H1 (cell line): ENCODE measurements around the gene ATP6AP1. TPM values are rescaled to one million over a fixed set of nuclear protein-coding genes. Genes with fewer than 3 reads are reported as not detected.

Source experiments
- CTCF ChIA-PET: fragments of 300-600 bp; sonication (Branson Sonifier 250); formaldehyde crosslinking; loops from one replicate; lab custom pipeline; 2021; ENCODE audit not compliant: partially characterized antibody; lab: Charles Lee
- POLR2A ChIA-PET: fragments of 300-600 bp; sonication (Branson Sonifier 250); formaldehyde crosslinking; loops from one replicate; lab custom pipeline; 2021; ENCODE audit warnings: inconsistent platforms; ENCODE audit not compliant: partially characterized antibody; lab: Charles Lee
- DNase-seq, 2 experiments: peaks; one replicate each; pipeline versions ENCODE4 v3.0.0 to v3.0.0-alpha.2; 2010 to 2022; ENCODE audit warnings: low spot score in 2 of 2, low read depth in 1 of 2, mixed read lengths in 1 of 2
- FAIRE-seq: peaks from 2 replicates; lab custom pipeline; 2011; peaks lifted over from hg19 to GRCh38; lab: Jason Lieb, UNC
- H2AFZ ChIP-seq: 2 replicates; pipeline ENCODE4 v1.8.1; 2012; ENCODE audit warnings: low read length, inconsistent platforms
- H2AK5ac ChIP-seq: 2 replicates; pipeline ENCODE4 v1.6.1; 2013; ENCODE audit warnings: low read depth, low read length
- H2BK120ac ChIP-seq: replicated peaks from 2 replicates; pipeline ENCODE3; 2013; ENCODE audit warnings: low read depth, low read length, inconsistent platforms
- H2BK12ac ChIP-seq: 2 replicates; pipeline ENCODE4 v1.6.1; 2013; ENCODE audit warnings: low read depth, low read length
- H2BK15ac ChIP-seq: 2 replicates; pipeline ENCODE4 v1.6.1; 2013; ENCODE audit warnings: low read length
- H2BK20ac ChIP-seq: 2 replicates; pipeline ENCODE4 v1.6.1; 2013; ENCODE audit warnings: low read length
- H2BK5ac ChIP-seq: 2 replicates; pipeline ENCODE4 v1.6.1; 2013; ENCODE audit warnings: low read depth, low read length
- H3K14ac ChIP-seq: 2 replicates; pipeline ENCODE4 v1.6.1; 2013; ENCODE audit warnings: inconsistent platforms; ENCODE audit not compliant: insufficient read length
- H3K18ac ChIP-seq: 2 replicates; pipeline ENCODE4 v1.6.1; 2013; ENCODE audit warnings: low read length; ENCODE audit errors: extremely low read depth
- H3K23ac ChIP-seq: 2 replicates; pipeline ENCODE4 v1.6.1; 2013; ENCODE audit warnings: inconsistent platforms; ENCODE audit not compliant: insufficient read length
- H3K23me2 ChIP-seq: 2 replicates; pipeline ENCODE4 v1.6.1; 2013; ENCODE audit warnings: low read depth, low read length
- H3K27ac ChIP-seq: 2 replicates; pipeline ENCODE4 v1.6.1; 2011; ENCODE audit warnings: low read depth, low read length, inconsistent platforms
- H3K27me3 ChIP-seq, 4 experiments: replicated peaks in 1 of 4; 1 replicate in 1 of 4; 2 replicates in 3 of 4; pipeline versions ENCODE4 v1.6.1 to v1.8.1; 2011 to 2013; ENCODE audit warnings: low read length in 3 of 4, mild to moderate bottlenecking in 3 of 4, inconsistent platforms in 2 of 4, mixed read lengths in 2 of 4, moderate library complexity in 1 of 4; ENCODE audit not compliant: control insufficient read depth in 3 of 4, insufficient read depth in 3 of 4; ENCODE audit errors: extremely low read depth in 1 of 4
- H3K36me3 ChIP-seq, 4 experiments: 2 replicates each; pipeline versions ENCODE4 v1.6.1 to v1.8.1; 2011 to 2013; ENCODE audit warnings: mild to moderate bottlenecking in 4 of 4, low read length in 3 of 4, moderate library complexity in 2 of 4, control low read depth in 1 of 4, inconsistent platforms in 1 of 4; ENCODE audit not compliant: insufficient read depth in 4 of 4, control insufficient read depth in 2 of 4
- H3K4ac ChIP-seq: replicated peaks from 2 replicates; pipeline ENCODE3; 2013; ENCODE audit warnings: low read length, low read depth, mixed read lengths, inconsistent platforms; ENCODE audit not compliant: insufficient read length
- H3K4me1 ChIP-seq, 4 experiments: replicated peaks in 1 of 4; 1 replicate in 1 of 4; 2 replicates in 3 of 4; pipeline versions ENCODE4 v1.6.1 to v1.8.1; 2011 to 2013; ENCODE audit warnings: low read length in 3 of 4, inconsistent platforms in 2 of 4, mixed read lengths in 1 of 4; ENCODE audit not compliant: insufficient read depth in 4 of 4, control insufficient read depth in 3 of 4
- H3K4me2 ChIP-seq, 2 experiments: 2 replicates each; pipeline versions ENCODE4 v1.6.1 to v1.8.1; 2011 to 2013; ENCODE audit warnings: low read depth in 2 of 2, low read length in 2 of 2, control low read depth in 1 of 2, inconsistent platforms in 1 of 2, mild to moderate bottlenecking in 1 of 2; ENCODE audit not compliant: insufficient read depth in 1 of 2
- H3K4me3 ChIP-seq, 4 experiments: fragments of 200-600, 300-600 bp in 1 of 4; sonication (generic), shearing (Covaris generic), sonication (Bioruptor Twin) in 1 of 4; 2 replicates each; pipeline versions ENCODE4 v1.5.1 to v1.8.1; 2011 to 2016; ENCODE audit warnings: low read length in 4 of 4, low read depth in 3 of 4, control low read depth in 2 of 4, inconsistent platforms in 2 of 4, mild to moderate bottlenecking in 2 of 4, mixed read lengths in 1 of 4, moderate library complexity in 1 of 4; ENCODE audit not compliant: insufficient read depth in 2 of 4; ENCODE audit errors: extremely low read depth in 1 of 4
- H3K56ac ChIP-seq: replicated peaks from 2 replicates; pipeline ENCODE3; 2013; ENCODE audit warnings: low read depth, mild to moderate bottlenecking, mixed read lengths, low read length, inconsistent platforms; ENCODE audit not compliant: insufficient read length
- H3K79me1 ChIP-seq: 2 replicates; pipeline ENCODE4 v1.6.1; 2013; ENCODE audit warnings: low read depth, low read length, control low read depth
- H3K79me2 ChIP-seq, 2 experiments: 2 replicates each; pipeline versions ENCODE4 v1.6.1 to v1.8.1; 2012 to 2013; ENCODE audit warnings: low read length in 2 of 2, mild to moderate bottlenecking in 2 of 2, inconsistent platforms in 1 of 2; ENCODE audit not compliant: insufficient read depth in 2 of 2, control insufficient read depth in 1 of 2
- H3K9ac ChIP-seq, 4 experiments: replicated peaks in 1 of 4; 1 replicate in 1 of 4; 2 replicates in 3 of 4; pipeline versions ENCODE4 v1.6.1 to v1.8.1; 2011 to 2013; ENCODE audit warnings: low read depth in 3 of 4, low read length in 3 of 4, control low read depth in 2 of 4, mild to moderate bottlenecking in 2 of 4, moderate library complexity in 2 of 4, inconsistent platforms in 1 of 4; ENCODE audit errors: extremely low read depth in 1 of 4
- H3K9me3 ChIP-seq, 2 experiments: 2 replicates each; pipeline versions ENCODE4 v1.6.1 to v1.8.1; 2012 to 2013; ENCODE audit warnings: mild to moderate bottlenecking in 2 of 2, moderate library complexity in 2 of 2, control low read depth in 1 of 2, inconsistent platforms in 1 of 2, low read depth in 1 of 2, low read length in 1 of 2, mixed read lengths in 1 of 2; ENCODE audit not compliant: insufficient read depth in 2 of 2
- H4K20me1 ChIP-seq, 2 experiments: replicated peaks in 1 of 2; 2 replicates each; pipeline versions ENCODE3 to v1.8.1; 2011 to 2013; ENCODE audit warnings: inconsistent platforms in 2 of 2, low read length in 2 of 2, mild to moderate bottlenecking in 1 of 2; ENCODE audit not compliant: insufficient read depth in 2 of 2, control insufficient read depth in 1 of 2
- H4K5ac ChIP-seq: 2 replicates; pipeline ENCODE4 v1.6.1; 2013; ENCODE audit warnings: low read length, low read depth, mixed read lengths, inconsistent platforms; ENCODE audit not compliant: insufficient read length
- H4K8ac ChIP-seq: 2 replicates; pipeline ENCODE4 v1.8.0; 2013; ENCODE audit warnings: mild to moderate bottlenecking, moderate library complexity, low read length, inconsistent platforms; ENCODE audit not compliant: insufficient read depth; ENCODE audit errors: extremely low read depth
- H4K91ac ChIP-seq: replicated peaks from 2 replicates; pipeline ENCODE3; 2013; ENCODE audit warnings: low read length, mixed read lengths, inconsistent platforms; ENCODE audit not compliant: insufficient read length
- CBX5 ChIP-seq: fragments of 300-800, 300-1000 bp; sonication (generic); IDR thresholded peaks from 2 replicates; pipeline ENCODE4 v1.7.1; 2016; ENCODE audit warnings: antibody characterized with exemption, low read length, low read depth
- EZH2 ChIP-seq: fragments of 200-600 bp; sonication (generic); IDR thresholded peaks from 2 replicates; pipeline ENCODE4 v1.7.1; 2012; ENCODE audit warnings: low read depth, mild to moderate bottlenecking, moderate library complexity, low read length, inconsistent platforms; ENCODE audit not compliant: severe bottlenecking
- GTF2F1 ChIP-seq: IDR thresholded peaks from 2 replicates; pipeline ENCODE4 v1.6.1; 2012; ENCODE audit warnings: low read depth, low read length, improper control_type of control experiment, borderline replicate concordance
- KDM1A ChIP-seq: fragments of 200-600, 300-600 bp; sonication (generic); IDR thresholded peaks from 2 replicates; pipeline ENCODE4 v1.7.1; 2016; ENCODE audit warnings: mild to moderate bottlenecking, low read length, borderline replicate concordance
- KDM5A ChIP-seq: fragments of 200-600 bp; IDR thresholded peaks from 2 replicates; pipeline ENCODE4 v1.7.1; 2012; ENCODE audit warnings: mild to moderate bottlenecking, low read length, inconsistent platforms, mixed read lengths
- SIRT6 ChIP-seq: IDR thresholded peaks from one replicate; pipeline ENCODE4 v1.7.1; 2012; ENCODE audit warnings: low read length, inconsistent platforms
- TAF7 ChIP-seq: optimal IDR thresholded peaks from 2 replicates; pipeline ENCODE3; 2011; ENCODE audit warnings: low read depth, mild to moderate bottlenecking, inconsistent platforms, low read length, moderate library complexity, borderline replicate concordance
- WGBS, 2 experiments: shearing (Covaris generic) in 1 of 2; methylation state at CpG; one replicate each; pipeline versions ENCODE4 v1.1.6 to v1.1.7; 2013 to 2015; ENCODE audit warnings: low lambda C conversion rate in 2 of 2, mixed read lengths in 2 of 2, inconsistent platforms in 1 of 2, low coverage in 1 of 2, missing lambda C conversion rate in 1 of 2; ENCODE audit not compliant: insufficient replicate concordance in 2 of 2, insufficient coverage in 1 of 2, insufficient read length in 1 of 2; ENCODE audit errors: extremely low coverage in 1 of 2, missing lambda C conversion rate in 1 of 2; 5-methylcytosine and 5-hydroxymethylcytosine counted together
- polyA plus RNA-seq, 7 experiments: library from polyadenylated mRNA; depleted of rRNA in 3 of 7; stranded (reverse) in 5 of 7; unstranded in 2 of 7; fragments of >200 nt in 5 of 7; fragments of 200-250 nt in 2 of 7; gene quantifications; 1 replicate in 5 of 7; 2 replicates in 1 of 7; 4 replicates in 1 of 7; pipeline versions ENCODE4 v1.2.1 to v1.2.3, GENCODE V29; 2011 to 2013; ENCODE audit warnings: missing spikeins in 2 of 7, mixed read lengths in 2 of 7
- total RNA-seq: library from RNA; stranded (reverse); fragmentation: NEBNext Ultra II Directional; extraction: Animal tissue kit (Norgen Biotek cat#: 25700); gene quantifications from 2 replicates; pipeline ENCODE4 v1.2.1, GENCODE V29; 2021

Gene ATP6AP1
- total and polyA plus RNA-seq, 2 of the 8 experiments (the other 6 are each of a cell fraction or from before 2014, with no cell fraction given): 44.6 to 80.8 TPM

GRCh38 chrX:154402622-154403127 is 25.8 kb upstream of the ATP6AP1 start:
- CTCF ChIA-PET: interaction anchor here (0.6 to 0.8 kb wide), 2 partner anchors 29 to 134 kb away, joined by 3 read pairs; no protein-coding TSS in a partner anchor
- no peak overlapping the region for H4K91ac ChIP-seq
- no peak overlapping the region for H3K56ac ChIP-seq
- no peaks in the 10 kb centered on the region for H3K9me3 ChIP-seq
- peaks cover 0 to 6% (median 0%) of the 10 kb centered on the region in 4 experiments; a peak in 2 of 7 replicates for H3K4me1 ChIP-seq
- H3K79me2 ChIP-seq: peaks cover 0 to 15% of the 10 kb centered on the region in 2 experiments; a peak in 2 of 4 replicates
- H3K27me3 ChIP-seq: no peaks in the 10 kb centered on the region
- no peak overlapping the region for H3K27ac ChIP-seq
- no peak overlapping the region for H3K4me3 ChIP-seq
- no peak overlapping the region for H2AFZ ChIP-seq
- H3K36me3 ChIP-seq: peaks cover 13 to 25% (median 19%) of the 10 kb centered on the region in 4 experiments
- DNase-seq: peak in 1 of 2 experiments; percentile 50
- peaks cover 6% of the 10 kb centered on the region; the same call in 1 of the 2 replicates for H3K23me2 ChIP-seq
- FAIRE-seq: no peak
- no peak overlapping the region for H3K23ac ChIP-seq
- no peak overlapping the region for H2BK120ac ChIP-seq
- no peak for TF ChIP-seq SIRT6
- TF ChIP-seq GTF2F1: no peak
- TF ChIP-seq KDM5A: no peak
- no peak for TF ChIP-seq KDM1A
- no peak for TF ChIP-seq EZH2
- no peak for TF ChIP-seq TAF7
- TF ChIP-seq CBX5: no peak
- H2AK5ac ChIP-seq: no peak overlapping the region
- no peak overlapping the region for H3K4me2 ChIP-seq
- no peaks in the 10 kb centered on the region for H3K79me1 ChIP-seq
- H2BK5ac ChIP-seq: no peak overlapping the region
- no peak overlapping the region for H3K4ac ChIP-seq
- H3K18ac ChIP-seq: no peak overlapping the region
- H4K20me1 ChIP-seq: peaks cover 3 to 4% of the 10 kb centered on the region in 2 experiments
- H4K8ac ChIP-seq: no peak overlapping the region
- no peak overlapping the region for H3K14ac ChIP-seq
- whole genome bisulfite sequencing, 2 experiments: 88% methylated on average over 16 of the region's 19 CpGs; no CpG with 5 or more reads in 1 of the 2 experiments
- POLR2A ChIA-PET: interaction anchor here (1.0 to 8.4 kb wide), 9 partner anchors 7 to 56 kb away, joined by 3 to 124 read pairs (median 76); partner anchors contain the start of genes DNASE1L1, EMD, FLNA and PLXNA3
- H2BK15ac ChIP-seq: no peak overlapping the region
- H2BK12ac ChIP-seq: no peak overlapping the region
- H3K9ac ChIP-seq: no peak overlapping the region
- H4K5ac ChIP-seq: no peak overlapping the region
- H2BK20ac ChIP-seq: no peak overlapping the region
